Measurements from ENCODE around the gene CCL11. TPM values are rescaled to one million over a fixed set of nuclear protein-coding genes. Genes with fewer than 3 reads are reported as not detected.

CCL11 gene
- polyA plus RNA-seq, 4 donors: 0.63 to 1.5 (median 1.1) TPM

GRCh38 chr17:34255841-34256240, 29.7 kb upstream of the CCL11 start:
- no peak for DNase-seq (ENCODE audit: low read depth in 4 of 4, low spot score in 3 of 4)

GRCh38 chr17:34257299-34257985, 28.1 kb upstream of the CCL11 start:
- DNase-seq (ENCODE audit: low read depth in 4 of 4, low spot score in 3 of 4): no peak

- DNase-seq (ENCODE audit: low read depth in 4 of 4, low spot score in 3 of 4): no peak
These were observed 27.6 kb upstream of the CCL11 start for GRCh38 chr17:34257986-34258326.

GRCh38 chr17:34259146-34259545, 26.4 kb upstream of the CCL11 start:
- DNase-seq (ENCODE audit: low read depth in 4 of 4, low spot score in 3 of 4): no peak

- no peak for DNase-seq (ENCODE audit: low read depth in 4 of 4, low spot score in 3 of 4)
These were observed 24.7 kb upstream of the CCL11 start for GRCh38 chr17:34260861-34261260.

- DNase-seq (ENCODE audit: low read depth in 4 of 4, low spot score in 3 of 4): no peak
These were observed 23.8 kb upstream of the CCL11 start for GRCh38 chr17:34261568-34262337.

- no peak for DNase-seq (ENCODE audit: low read depth in 4 of 4, low spot score in 3 of 4)
These were observed 19.8 kb upstream of the CCL11 start for GRCh38 chr17:34265711-34266110.

GRCh38 chr17:34269969-34270368, 15.6 kb upstream of the CCL11 start, which contains the start of gene CCL7:
Gene CCL7 (plus strand): TSS chr17:34270221. CDS start chr17:34270291, 70 bp downstream.
- no peak for DNase-seq (ENCODE audit: low read depth in 4 of 4, low spot score in 3 of 4)

- no peak for DNase-seq (ENCODE audit: low read depth in 4 of 4, low spot score in 3 of 4)
These were observed 9.7 kb upstream of the CCL11 start for GRCh38 chr17:34275881-34276280.

- no peak for DNase-seq (ENCODE audit: low read depth in 4 of 4, low spot score in 3 of 4)
These were observed 8.7 kb upstream of the CCL11 start for GRCh38 chr17:34276826-34277225.

- DNase-seq (ENCODE audit: low read depth in 4 of 4, low spot score in 3 of 4): no peak
These were observed 2.0 kb upstream of the CCL11 start for GRCh38 chr17:34283571-34283970.

GRCh38 chr17:34287875-34288274, 2.3 kb downstream of the CCL11 start:
- no peak for DNase-seq (ENCODE audit: low read depth in 4 of 4, low spot score in 3 of 4)

GRCh38 chr17:34290586-34290985, 5.0 kb downstream of the CCL11 start:
- DNase-seq (ENCODE audit: low read depth in 4 of 4, low spot score in 3 of 4): no peak

GRCh38 chr17:34291721-34292348, 6.3 kb downstream of the CCL11 start:
- DNase-seq (ENCODE audit: low read depth in 4 of 4, low spot score in 3 of 4): no peak

GRCh38 chr17:34299027-34299426, 13.5 kb downstream of the CCL11 start:
- DNase-seq (ENCODE audit: low read depth in 4 of 4, low spot score in 3 of 4): no peak

- no peak for DNase-seq (ENCODE audit: low read depth in 4 of 4, low spot score in 3 of 4)
These were observed 14.5 kb downstream of the CCL11 start for GRCh38 chr17:34299956-34300577.

- no peak for DNase-seq (ENCODE audit: low read depth in 4 of 4, low spot score in 3 of 4)
These were observed 15.3 kb downstream of the CCL11 start for GRCh38 chr17:34300652-34301370.

- no peak for DNase-seq (ENCODE audit: low read depth in 4 of 4, low spot score in 3 of 4)
These were observed 16.4 kb downstream of the CCL11 start for GRCh38 chr17:34301986-34302385.

GRCh38 chr17:34302636-34303035, 17.1 kb downstream of the CCL11 start:
- DNase-seq (ENCODE audit: low read depth in 4 of 4, low spot score in 3 of 4): no peak

- no peak for DNase-seq (ENCODE audit: low read depth in 4 of 4, low spot score in 3 of 4)
These were observed 18.1 kb downstream of the CCL11 start for GRCh38 chr17:34303606-34304005.

- DNase-seq (ENCODE audit: low read depth in 4 of 4, low spot score in 3 of 4): no peak
These were observed 19.5 kb downstream of the CCL11 start for GRCh38 chr17:34305061-34305460.

Measured in right renal pelvis (tissue), 4 donors.